Ishikawa (cell line): ENCODE data around the gene FAM193B.

Experiments used
- CEBPB ChIP-seq: IDR thresholded peaks from 2 replicates; pipeline ENCODE4 v1.6.1; 2012
- CREB1 ChIP-seq: IDR thresholded peaks from 2 replicates; pipeline ENCODE4 v1.6.1; 2012; ENCODE audit warnings: low read depth
- EGR1 ChIP-seq: IDR thresholded peaks from 2 replicates; pipeline ENCODE4 v1.6.1; 2012
- EP300 ChIP-seq: IDR thresholded peaks from 2 replicates; pipeline ENCODE4 v1.6.1; 2012; ENCODE audit warnings: borderline replicate concordance
- FOXM1 ChIP-seq: IDR thresholded peaks from 2 replicates; pipeline ENCODE4 v1.6.1; 2012; ENCODE audit warnings: low read depth, borderline replicate concordance
- NFIC ChIP-seq: IDR thresholded peaks from 2 replicates; pipeline ENCODE4 v1.6.1; 2012
- RAD21 ChIP-seq: IDR thresholded peaks from 2 replicates; pipeline ENCODE4 v1.6.1; 2012; ENCODE audit warnings: low read depth
- TAF1 ChIP-seq: IDR thresholded peaks from 2 replicates; pipeline ENCODE4 v1.6.1; 2012; ENCODE audit warnings: low read depth, mild to moderate bottlenecking
- TCF12 ChIP-seq: IDR thresholded peaks from 2 replicates; pipeline ENCODE4 v1.6.1; 2012; ENCODE audit warnings: low read depth
- TEAD4 ChIP-seq: IDR thresholded peaks from 2 replicates; pipeline ENCODE4 v1.6.1; 2012
- YY1 ChIP-seq: IDR thresholded peaks from 2 replicates; pipeline ENCODE4 v1.6.1; 2012; ENCODE audit warnings: low read depth
- ZBTB7A ChIP-seq: IDR thresholded peaks from 2 replicates; pipeline ENCODE4 v1.6.1; 2012; ENCODE audit warnings: low read depth
- TF ChIP-seq, protein P1 (sequence below): IDR thresholded peaks from 2 replicates; pipeline ENCODE4 v1.6.1; 2012
- TF ChIP-seq, protein P2 (sequence below): IDR thresholded peaks from 2 replicates; pipeline ENCODE4 v1.6.1; 2012; ENCODE audit warnings: low read depth, mild to moderate bottlenecking
- TF ChIP-seq, protein P3 (sequence below): IDR thresholded peaks from 2 replicates; pipeline ENCODE4 v1.6.1; 2012

FAM193B gene

DNA sequence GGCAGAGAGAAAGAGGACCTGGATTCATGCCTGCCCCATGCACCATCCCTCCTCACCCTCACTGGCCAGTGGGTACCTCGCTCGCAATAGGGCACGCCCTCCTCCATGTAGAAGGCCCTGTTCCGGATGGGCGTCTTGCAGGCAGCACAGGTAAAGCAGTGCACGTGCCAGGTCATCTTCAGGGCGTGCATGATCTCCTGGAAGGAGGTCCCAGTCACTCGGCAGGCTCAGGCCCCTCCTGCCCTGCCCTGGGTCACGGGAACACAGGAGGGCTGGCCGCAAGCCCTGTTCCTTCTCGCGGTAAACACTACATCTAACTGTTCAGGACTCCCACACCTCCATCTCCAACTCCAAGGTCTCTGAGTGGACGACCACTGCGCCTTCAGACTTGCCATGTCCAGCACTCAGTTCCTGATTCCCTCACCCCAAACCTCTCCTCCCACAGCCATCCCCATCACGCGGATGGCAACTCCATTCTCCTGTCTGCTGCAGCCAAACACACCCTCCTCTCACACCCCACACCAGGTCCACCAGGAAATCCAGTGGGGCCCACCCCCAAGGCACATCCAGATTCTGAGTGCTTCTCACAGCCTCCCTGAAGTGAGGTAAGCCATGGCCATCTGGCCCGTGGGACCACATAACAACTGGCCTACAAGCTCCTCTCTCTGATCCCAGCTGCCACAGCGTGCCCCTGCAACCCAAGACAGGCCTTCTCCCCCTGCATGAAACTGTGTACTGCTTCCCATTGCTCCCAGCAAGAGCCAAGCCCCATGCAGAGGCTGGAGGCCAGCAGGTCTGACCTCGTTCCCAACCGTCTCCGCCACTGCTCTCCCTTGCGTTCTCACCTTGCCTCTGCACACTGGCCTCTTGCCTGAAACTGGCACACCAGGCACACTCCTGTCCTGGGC, 70.1 kb downstream of the FAM193B start:
- TF ChIP-seq ZBTB7A = no peak
- TF ChIP-seq YY1 = no peak
- TF ChIP-seq, protein P1, sequence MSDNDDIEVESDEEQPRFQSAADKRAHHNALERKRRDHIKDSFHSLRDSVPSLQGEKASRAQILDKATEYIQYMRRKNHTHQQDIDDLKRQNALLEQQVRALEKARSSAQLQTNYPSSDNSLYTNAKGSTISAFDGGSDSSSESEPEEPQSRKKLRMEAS = no peak
- TF ChIP-seq CREB1 = no peak
- TF ChIP-seq RAD21 = no peak
- TF ChIP-seq, protein P2, sequence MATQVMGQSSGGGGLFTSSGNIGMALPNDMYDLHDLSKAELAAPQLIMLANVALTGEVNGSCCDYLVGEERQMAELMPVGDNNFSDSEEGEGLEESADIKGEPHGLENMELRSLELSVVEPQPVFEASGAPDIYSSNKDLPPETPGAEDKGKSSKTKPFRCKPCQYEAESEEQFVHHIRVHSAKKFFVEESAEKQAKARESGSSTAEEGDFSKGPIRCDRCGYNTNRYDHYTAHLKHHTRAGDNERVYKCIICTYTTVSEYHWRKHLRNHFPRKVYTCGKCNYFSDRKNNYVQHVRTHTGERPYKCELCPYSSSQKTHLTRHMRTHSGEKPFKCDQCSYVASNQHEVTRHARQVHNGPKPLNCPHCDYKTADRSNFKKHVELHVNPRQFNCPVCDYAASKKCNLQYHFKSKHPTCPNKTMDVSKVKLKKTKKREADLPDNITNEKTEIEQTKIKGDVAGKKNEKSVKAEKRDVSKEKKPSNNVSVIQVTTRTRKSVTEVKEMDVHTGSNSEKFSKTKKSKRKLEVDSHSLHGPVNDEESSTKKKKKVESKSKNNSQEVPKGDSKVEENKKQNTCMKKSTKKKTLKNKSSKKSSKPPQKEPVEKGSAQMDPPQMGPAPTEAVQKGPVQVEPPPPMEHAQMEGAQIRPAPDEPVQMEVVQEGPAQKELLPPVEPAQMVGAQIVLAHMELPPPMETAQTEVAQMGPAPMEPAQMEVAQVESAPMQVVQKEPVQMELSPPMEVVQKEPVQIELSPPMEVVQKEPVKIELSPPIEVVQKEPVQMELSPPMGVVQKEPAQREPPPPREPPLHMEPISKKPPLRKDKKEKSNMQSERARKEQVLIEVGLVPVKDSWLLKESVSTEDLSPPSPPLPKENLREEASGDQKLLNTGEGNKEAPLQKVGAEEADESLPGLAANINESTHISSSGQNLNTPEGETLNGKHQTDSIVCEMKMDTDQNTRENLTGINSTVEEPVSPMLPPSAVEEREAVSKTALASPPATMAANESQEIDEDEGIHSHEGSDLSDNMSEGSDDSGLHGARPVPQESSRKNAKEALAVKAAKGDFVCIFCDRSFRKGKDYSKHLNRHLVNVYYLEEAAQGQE = no peak
- TF ChIP-seq TEAD4 = no peak
- TF ChIP-seq TAF1 = no peak
- TF ChIP-seq NFIC = no peak
- no peak for TF ChIP-seq FOXM1
- TF ChIP-seq TCF12 = no peak
- no peak for TF ChIP-seq EP300
- no peak for TF ChIP-seq EGR1
- TF ChIP-seq, protein P3, sequence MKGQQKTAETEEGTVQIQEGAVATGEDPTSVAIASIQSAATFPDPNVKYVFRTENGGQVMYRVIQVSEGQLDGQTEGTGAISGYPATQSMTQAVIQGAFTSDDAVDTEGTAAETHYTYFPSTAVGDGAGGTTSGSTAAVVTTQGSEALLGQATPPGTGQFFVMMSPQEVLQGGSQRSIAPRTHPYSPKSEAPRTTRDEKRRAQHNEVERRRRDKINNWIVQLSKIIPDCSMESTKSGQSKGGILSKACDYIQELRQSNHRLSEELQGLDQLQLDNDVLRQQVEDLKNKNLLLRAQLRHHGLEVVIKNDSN = no peak
- TF ChIP-seq CEBPB = no peak

DNA sequence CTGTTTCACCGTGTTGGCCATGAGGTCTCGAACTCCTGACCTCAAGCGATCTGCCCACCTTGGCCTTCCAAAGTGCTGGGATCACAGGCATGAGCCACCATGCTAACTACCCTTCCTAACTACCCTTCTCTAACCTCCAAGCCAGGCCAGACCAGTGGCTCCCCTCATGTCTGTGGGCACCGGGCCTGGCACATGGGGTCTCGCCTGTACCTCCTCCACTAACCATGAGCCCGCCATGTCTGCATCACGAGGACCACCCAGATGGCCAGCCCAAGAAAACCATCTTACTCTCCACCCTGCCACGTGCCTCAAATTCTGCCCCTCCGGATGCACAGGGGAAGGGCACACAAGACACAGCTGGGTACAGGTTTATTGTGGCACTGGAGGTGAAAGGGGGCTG, 71.3 kb downstream of the FAM193B start:
- no peak for TF ChIP-seq CREB1
- no peak for TF ChIP-seq ZBTB7A
- no peak for TF ChIP-seq TEAD4
- TF ChIP-seq, protein P1 = no peak
- no peak for TF ChIP-seq TAF1
- TF ChIP-seq CEBPB = no peak
- TF ChIP-seq RAD21 = no peak
- TF ChIP-seq, protein P2 = no peak

DNA sequence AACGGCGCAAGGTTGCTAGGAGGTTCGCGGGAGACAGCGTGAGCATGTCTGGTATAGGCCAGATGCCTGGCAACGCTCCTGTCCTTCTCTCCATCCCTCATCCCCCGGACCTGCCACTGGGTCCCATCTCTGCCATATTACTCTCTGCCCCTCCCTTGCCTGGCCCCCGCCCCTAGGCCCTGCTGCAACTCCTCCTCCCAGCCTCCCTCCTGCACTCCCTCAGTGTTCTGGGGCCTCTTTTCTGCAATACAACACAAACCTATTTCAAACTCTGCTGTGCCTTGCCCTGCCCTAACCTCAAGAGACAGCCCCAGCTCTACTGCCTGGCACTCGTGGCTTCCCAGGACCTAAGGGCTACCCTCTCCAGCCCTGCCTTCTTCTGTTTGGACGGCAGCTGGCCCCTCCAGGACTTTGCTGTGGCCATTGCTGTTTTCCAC, 72.0 kb downstream of the FAM193B start:
- TF ChIP-seq, protein P2 = no peak
- TF ChIP-seq CEBPB (no peak), TEAD4 (no peak), CREB1 (no peak), NFIC (no peak), EP300 (no peak), EGR1 (no peak)

DNA sequence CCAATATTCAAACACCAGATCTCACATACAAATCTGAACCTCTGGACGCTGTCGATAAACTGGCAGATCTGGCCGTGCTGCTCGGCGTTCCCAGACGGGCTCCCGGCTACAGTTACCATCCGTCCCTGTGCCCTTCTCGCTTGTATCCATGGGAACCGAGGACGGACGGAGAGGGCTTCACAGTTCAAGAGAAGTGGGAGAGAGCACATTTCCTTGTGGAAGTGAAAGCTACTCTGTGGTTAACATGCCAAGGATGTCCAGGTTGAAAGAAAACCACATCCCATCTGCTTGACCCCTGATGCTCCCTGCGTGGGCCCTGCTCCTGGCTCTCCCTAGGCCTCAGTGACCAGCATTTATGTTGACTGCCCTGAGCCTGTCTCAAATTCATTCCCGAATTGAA, 74.6 kb downstream of the FAM193B start:
- TF ChIP-seq EP300 = no peak
- TF ChIP-seq, protein P3 = no peak
- TF ChIP-seq CEBPB = no peak
